H1 (cell line): ENCODE data around the gene ATM. TPM values are rescaled to one million over a fixed set of nuclear protein-coding genes. Genes with fewer than 3 reads are reported as not detected.

Experiments
- CTCF ChIA-PET: fragments of 300-600 bp; sonication (Branson Sonifier 250); formaldehyde crosslinking; loops from one replicate; lab custom pipeline; 2021; ENCODE audit not compliant: partially characterized antibody; lab: Charles Lee
- POLR2A ChIA-PET: fragments of 300-600 bp; sonication (Branson Sonifier 250); formaldehyde crosslinking; loops from one replicate; lab custom pipeline; 2021; ENCODE audit warnings: inconsistent platforms; ENCODE audit not compliant: partially characterized antibody; lab: Charles Lee
- DNase-seq, 2 experiments: peaks; one replicate each; pipeline versions ENCODE4 v3.0.0 to v3.0.0-alpha.2; 2010 to 2022; ENCODE audit warnings: low spot score in 2 of 2, low read depth in 1 of 2, mixed read lengths in 1 of 2
- FAIRE-seq: peaks from 2 replicates; lab custom pipeline; 2011; peaks lifted over from hg19 to GRCh38; lab: Jason Lieb, UNC
- H2AFZ ChIP-seq: 2 replicates; pipeline ENCODE4 v1.8.1; 2012; ENCODE audit warnings: low read length, inconsistent platforms
- H2AK5ac ChIP-seq: 2 replicates; pipeline ENCODE4 v1.6.1; 2013; ENCODE audit warnings: low read depth, low read length
- H2BK120ac ChIP-seq: replicated peaks from 2 replicates; pipeline ENCODE3; 2013; ENCODE audit warnings: low read depth, low read length, inconsistent platforms
- H2BK12ac ChIP-seq: 2 replicates; pipeline ENCODE4 v1.6.1; 2013; ENCODE audit warnings: low read depth, low read length
- H2BK15ac ChIP-seq: 2 replicates; pipeline ENCODE4 v1.6.1; 2013; ENCODE audit warnings: low read length
- H2BK20ac ChIP-seq: 2 replicates; pipeline ENCODE4 v1.6.1; 2013; ENCODE audit warnings: low read length
- H2BK5ac ChIP-seq: 2 replicates; pipeline ENCODE4 v1.6.1; 2013; ENCODE audit warnings: low read depth, low read length
- H3K14ac ChIP-seq: 2 replicates; pipeline ENCODE4 v1.6.1; 2013; ENCODE audit warnings: inconsistent platforms; ENCODE audit not compliant: insufficient read length
- H3K18ac ChIP-seq: 2 replicates; pipeline ENCODE4 v1.6.1; 2013; ENCODE audit warnings: low read length; ENCODE audit errors: extremely low read depth
- H3K23ac ChIP-seq: 2 replicates; pipeline ENCODE4 v1.6.1; 2013; ENCODE audit warnings: inconsistent platforms; ENCODE audit not compliant: insufficient read length
- H3K23me2 ChIP-seq: 2 replicates; pipeline ENCODE4 v1.6.1; 2013; ENCODE audit warnings: low read depth, low read length
- H3K27ac ChIP-seq: 2 replicates; pipeline ENCODE4 v1.6.1; 2011; ENCODE audit warnings: low read depth, low read length, inconsistent platforms
- H3K27me3 ChIP-seq, 4 experiments: replicated peaks in 1 of 4; 1 replicate in 1 of 4; 2 replicates in 3 of 4; pipeline versions ENCODE4 v1.6.1 to v1.8.1; 2011 to 2013; ENCODE audit warnings: low read length in 3 of 4, mild to moderate bottlenecking in 3 of 4, inconsistent platforms in 2 of 4, mixed read lengths in 2 of 4, moderate library complexity in 1 of 4; ENCODE audit not compliant: control insufficient read depth in 3 of 4, insufficient read depth in 3 of 4; ENCODE audit errors: extremely low read depth in 1 of 4
- H3K36me3 ChIP-seq, 4 experiments: 2 replicates each; pipeline versions ENCODE4 v1.6.1 to v1.8.1; 2011 to 2013; ENCODE audit warnings: mild to moderate bottlenecking in 4 of 4, low read length in 3 of 4, moderate library complexity in 2 of 4, control low read depth in 1 of 4, inconsistent platforms in 1 of 4; ENCODE audit not compliant: insufficient read depth in 4 of 4, control insufficient read depth in 2 of 4
- H3K4ac ChIP-seq: replicated peaks from 2 replicates; pipeline ENCODE3; 2013; ENCODE audit warnings: low read length, low read depth, mixed read lengths, inconsistent platforms; ENCODE audit not compliant: insufficient read length
- H3K4me1 ChIP-seq, 4 experiments: replicated peaks in 1 of 4; 1 replicate in 1 of 4; 2 replicates in 3 of 4; pipeline versions ENCODE4 v1.6.1 to v1.8.1; 2011 to 2013; ENCODE audit warnings: low read length in 3 of 4, inconsistent platforms in 2 of 4, mixed read lengths in 1 of 4; ENCODE audit not compliant: insufficient read depth in 4 of 4, control insufficient read depth in 3 of 4
- H3K4me2 ChIP-seq, 2 experiments: 2 replicates each; pipeline versions ENCODE4 v1.6.1 to v1.8.1; 2011 to 2013; ENCODE audit warnings: low read depth in 2 of 2, low read length in 2 of 2, control low read depth in 1 of 2, inconsistent platforms in 1 of 2, mild to moderate bottlenecking in 1 of 2; ENCODE audit not compliant: insufficient read depth in 1 of 2
- H3K4me3 ChIP-seq, 4 experiments: fragments of 200-600, 300-600 bp in 1 of 4; sonication (generic), shearing (Covaris generic), sonication (Bioruptor Twin) in 1 of 4; 2 replicates each; pipeline versions ENCODE4 v1.5.1 to v1.8.1; 2011 to 2016; ENCODE audit warnings: low read length in 4 of 4, low read depth in 3 of 4, control low read depth in 2 of 4, inconsistent platforms in 2 of 4, mild to moderate bottlenecking in 2 of 4, mixed read lengths in 1 of 4, moderate library complexity in 1 of 4; ENCODE audit not compliant: insufficient read depth in 2 of 4; ENCODE audit errors: extremely low read depth in 1 of 4
- H3K56ac ChIP-seq: replicated peaks from 2 replicates; pipeline ENCODE3; 2013; ENCODE audit warnings: low read depth, mild to moderate bottlenecking, mixed read lengths, low read length, inconsistent platforms; ENCODE audit not compliant: insufficient read length
- H3K79me1 ChIP-seq: 2 replicates; pipeline ENCODE4 v1.6.1; 2013; ENCODE audit warnings: low read depth, low read length, control low read depth
- H3K79me2 ChIP-seq, 2 experiments: 2 replicates each; pipeline versions ENCODE4 v1.6.1 to v1.8.1; 2012 to 2013; ENCODE audit warnings: low read length in 2 of 2, mild to moderate bottlenecking in 2 of 2, inconsistent platforms in 1 of 2; ENCODE audit not compliant: insufficient read depth in 2 of 2, control insufficient read depth in 1 of 2
- H3K9ac ChIP-seq, 4 experiments: replicated peaks in 1 of 4; 1 replicate in 1 of 4; 2 replicates in 3 of 4; pipeline versions ENCODE4 v1.6.1 to v1.8.1; 2011 to 2013; ENCODE audit warnings: low read depth in 3 of 4, low read length in 3 of 4, control low read depth in 2 of 4, mild to moderate bottlenecking in 2 of 4, moderate library complexity in 2 of 4, inconsistent platforms in 1 of 4; ENCODE audit errors: extremely low read depth in 1 of 4
- H3K9me3 ChIP-seq, 2 experiments: 2 replicates each; pipeline versions ENCODE4 v1.6.1 to v1.8.1; 2012 to 2013; ENCODE audit warnings: mild to moderate bottlenecking in 2 of 2, moderate library complexity in 2 of 2, control low read depth in 1 of 2, inconsistent platforms in 1 of 2, low read depth in 1 of 2, low read length in 1 of 2, mixed read lengths in 1 of 2; ENCODE audit not compliant: insufficient read depth in 2 of 2
- H4K20me1 ChIP-seq, 2 experiments: replicated peaks in 1 of 2; 2 replicates each; pipeline versions ENCODE3 to v1.8.1; 2011 to 2013; ENCODE audit warnings: inconsistent platforms in 2 of 2, low read length in 2 of 2, mild to moderate bottlenecking in 1 of 2; ENCODE audit not compliant: insufficient read depth in 2 of 2, control insufficient read depth in 1 of 2
- H4K5ac ChIP-seq: 2 replicates; pipeline ENCODE4 v1.6.1; 2013; ENCODE audit warnings: low read length, low read depth, mixed read lengths, inconsistent platforms; ENCODE audit not compliant: insufficient read length
- H4K8ac ChIP-seq: 2 replicates; pipeline ENCODE4 v1.8.0; 2013; ENCODE audit warnings: mild to moderate bottlenecking, moderate library complexity, low read length, inconsistent platforms; ENCODE audit not compliant: insufficient read depth; ENCODE audit errors: extremely low read depth
- H4K91ac ChIP-seq: replicated peaks from 2 replicates; pipeline ENCODE3; 2013; ENCODE audit warnings: low read length, mixed read lengths, inconsistent platforms; ENCODE audit not compliant: insufficient read length
- CBX8 ChIP-seq: fragments of 300-800, 300-1000 bp; sonication (generic); IDR thresholded peaks from 2 replicates; pipeline ENCODE4 v1.7.1; 2016; ENCODE audit warnings: low read depth, low read length, borderline replicate concordance
- EGR1 ChIP-seq: IDR thresholded peaks from 2 replicates; pipeline ENCODE4 v1.6.1; 2011; ENCODE audit warnings: low read depth, low read length, borderline replicate concordance
- KDM5A ChIP-seq: fragments of 200-600 bp; IDR thresholded peaks from 2 replicates; pipeline ENCODE4 v1.7.1; 2012; ENCODE audit warnings: mild to moderate bottlenecking, low read length, inconsistent platforms, mixed read lengths
- MAFK ChIP-seq: IDR thresholded peaks from 2 replicates; pipeline ENCODE4 v1.6.1; 2012; ENCODE audit warnings: low read depth, mild to moderate bottlenecking, improper control_type of control experiment, low read length
- NANOG ChIP-seq: IDR thresholded peaks from 2 replicates; pipeline ENCODE4 v1.6.1; 2011; ENCODE audit warnings: low read length, low read depth, mild to moderate bottlenecking, inconsistent platforms; ENCODE audit not compliant: insufficient read depth, poor library complexity, severe bottlenecking
- POU5F1 ChIP-seq: IDR thresholded peaks from 2 replicates; pipeline ENCODE4 v1.6.1; 2011; ENCODE audit warnings: low read depth, mild to moderate bottlenecking, low read length, moderate library complexity
- RBBP5 ChIP-seq: IDR thresholded peaks from 2 replicates; pipeline ENCODE4 v1.7.1; 2012; ENCODE audit warnings: low read depth, mild to moderate bottlenecking, inconsistent platforms, low read length, moderate library complexity, borderline replicate concordance
- SAP30 ChIP-seq: fragments of 300-600 bp; sonication (generic); IDR thresholded peaks from 2 replicates; pipeline ENCODE4 v1.7.1; 2012; ENCODE audit warnings: low read length, moderate library complexity, mild to moderate bottlenecking, inconsistent platforms; ENCODE audit not compliant: insufficient read depth, insufficient replicate concordance
- TAF7 ChIP-seq: optimal IDR thresholded peaks from 2 replicates; pipeline ENCODE3; 2011; ENCODE audit warnings: low read depth, mild to moderate bottlenecking, inconsistent platforms, low read length, moderate library complexity, borderline replicate concordance
- TBP ChIP-seq: IDR thresholded peaks from 2 replicates; pipeline ENCODE4 v1.6.1; 2011; ENCODE audit warnings: low read depth, low read length, improper control_type of control experiment
- WGBS, 2 experiments: shearing (Covaris generic) in 1 of 2; methylation state at CpG; one replicate each; pipeline versions ENCODE4 v1.1.6 to v1.1.7; 2013 to 2015; ENCODE audit warnings: low lambda C conversion rate in 2 of 2, mixed read lengths in 2 of 2, inconsistent platforms in 1 of 2, low coverage in 1 of 2, missing lambda C conversion rate in 1 of 2; ENCODE audit not compliant: insufficient replicate concordance in 2 of 2, insufficient coverage in 1 of 2, insufficient read length in 1 of 2; ENCODE audit errors: extremely low coverage in 1 of 2, missing lambda C conversion rate in 1 of 2; 5-methylcytosine and 5-hydroxymethylcytosine counted together
- polyA plus RNA-seq, 7 experiments: library from polyadenylated mRNA; depleted of rRNA in 3 of 7; stranded (reverse) in 5 of 7; unstranded in 2 of 7; fragments of >200 nt in 5 of 7; fragments of 200-250 nt in 2 of 7; gene quantifications; 1 replicate in 5 of 7; 2 replicates in 1 of 7; 4 replicates in 1 of 7; pipeline versions ENCODE4 v1.2.1 to v1.2.3, GENCODE V29; 2011 to 2013; ENCODE audit warnings: missing spikeins in 2 of 7, mixed read lengths in 2 of 7
- total RNA-seq: library from RNA; stranded (reverse); fragmentation: NEBNext Ultra II Directional; extraction: Animal tissue kit (Norgen Biotek cat#: 25700); gene quantifications from 2 replicates; pipeline ENCODE4 v1.2.1, GENCODE V29; 2021
- TF ChIP-seq, protein P1 (sequence below): IDR thresholded peaks from 2 replicates; pipeline ENCODE4 v1.6.1; 2012; ENCODE audit warnings: inconsistent platforms

Gene ATM
- total and polyA plus RNA-seq, 2 of the 8 experiments (the other 6 are each of a cell fraction or from before 2014, with no cell fraction given) = 14.9 to 55.4 TPM

DNA sequence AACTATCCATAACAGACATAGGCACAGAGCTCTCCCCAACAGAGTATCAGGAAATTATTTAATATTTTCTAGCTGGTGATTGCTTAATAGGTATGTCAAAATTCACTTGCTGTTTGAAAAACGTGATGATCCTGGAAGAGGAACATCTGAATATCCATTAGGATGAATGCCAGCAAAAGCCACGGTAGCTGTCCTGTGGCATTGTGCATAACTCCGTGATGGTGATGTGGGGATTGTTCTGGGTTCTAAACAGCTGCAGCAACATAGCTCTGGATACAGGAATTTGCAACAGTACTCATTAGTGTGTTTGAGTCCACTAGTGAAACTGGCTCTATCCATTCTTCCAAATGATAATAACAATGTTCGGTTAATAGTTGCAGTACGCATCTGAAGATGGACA lies 165.7 kb downstream of the ATM start:
- no peak overlapping the region for H4K5ac ChIP-seq
- 93% methylated on average over 5 of the region's 5 CpGs; no CpG with 5 or more reads in 1 of the 2 experiments for WGBS, 2 experiments
- H3K56ac ChIP-seq = no peak overlapping the region
- H3K18ac ChIP-seq = no peak overlapping the region
- H2BK20ac ChIP-seq = no peak overlapping the region
- no peaks in the 10 kb centered on the region for H3K36me3 ChIP-seq
- no peak overlapping the region for H2BK120ac ChIP-seq
- H3K4ac ChIP-seq = no peak overlapping the region
- H3K79me2 ChIP-seq = no peaks in the 10 kb centered on the region
- no peaks in the 10 kb centered on the region for H3K9me3 ChIP-seq
- POLR2A ChIA-PET = interaction anchor here (0.9 kb wide), 1 partner anchor 10 kb away, joined by 3 read pairs; no protein-coding TSS in a partner anchor
- H3K9ac ChIP-seq = no peak overlapping the region
- H2BK15ac ChIP-seq = no peak overlapping the region
- H3K4me2 ChIP-seq = no peak overlapping the region
- H3K27me3 ChIP-seq = no peaks in the 10 kb centered on the region
- no peaks in the 10 kb centered on the region for H3K23me2 ChIP-seq
- no peak overlapping the region for H2BK5ac ChIP-seq
- no peaks in the 10 kb centered on the region for H4K20me1 ChIP-seq
- H2AK5ac ChIP-seq = no peak overlapping the region
- H3K23ac ChIP-seq = no peak overlapping the region
- no peak overlapping the region for H3K27ac ChIP-seq
- TF ChIP-seq TAF7 (no peak), TBP (no peak), KDM5A (no peak), SAP30 (no peak), RBBP5 (no peak), POU5F1 (no peak), CBX8 (no peak), MAFK (no peak), EGR1 (no peak), NANOG (no peak)
- TF ChIP-seq, protein P1, sequence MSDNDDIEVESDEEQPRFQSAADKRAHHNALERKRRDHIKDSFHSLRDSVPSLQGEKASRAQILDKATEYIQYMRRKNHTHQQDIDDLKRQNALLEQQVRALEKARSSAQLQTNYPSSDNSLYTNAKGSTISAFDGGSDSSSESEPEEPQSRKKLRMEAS = no peak
- no peak overlapping the region for H3K14ac ChIP-seq
- H3K4me1 ChIP-seq = no peaks in the 10 kb centered on the region
- H2BK12ac ChIP-seq = no peak overlapping the region
- FAIRE-seq (no peak), DNase-seq (no peak)
- H3K79me1 ChIP-seq = no peaks in the 10 kb centered on the region
- no peak overlapping the region for H4K8ac ChIP-seq
- H2AFZ ChIP-seq = no peak overlapping the region
- H3K4me3 ChIP-seq = no peak overlapping the region
- no peak overlapping the region for H4K91ac ChIP-seq
- CTCF ChIA-PET = no interaction called here
